Neural progenitor cell (in vitro differentiated cells): ENCODE results near the gene NELFCD. TPM values are rescaled to one million over a fixed set of nuclear protein-coding genes. Genes with fewer than 3 reads are reported as not detected.

Source experiments
- DNase-seq: peaks from one replicate; pipeline ENCODE4 v3.0.0-alpha.2; 2016; ENCODE audit warnings: low spot score
- H2AFZ ChIP-seq: fragments of 200-600 bp; sonication (generic); replicated peaks from 2 replicates; pipeline ENCODE4 v1.6.1; 2016; ENCODE audit warnings: antibody characterized with exemption
- H3F3A ChIP-seq: fragments of 200-600 bp; sonication (generic); 2 replicates; pipeline ENCODE4 v1.6.1; 2016; ENCODE audit warnings: antibody characterized with exemption, low read depth
- H3K27ac ChIP-seq: fragments of 200-600 bp; sonication (generic); 2 replicates; pipeline ENCODE4 v1.5.1; 2016; ENCODE audit warnings: mild to moderate bottlenecking
- H3K27me3 ChIP-seq: fragments of 200-600 bp; sonication (generic); 2 replicates; pipeline ENCODE4 v1.6.1; 2016; ENCODE audit warnings: mild to moderate bottlenecking, moderate library complexity
- H3K36me3 ChIP-seq: fragments of 200-600 bp; sonication (generic); 2 replicates; pipeline ENCODE4 v1.5.1; 2016
- H3K4me1 ChIP-seq: fragments of 200-600 bp; sonication (generic); 2 replicates; pipeline ENCODE4 v1.6.1; 2016; ENCODE audit warnings: mixed run types
- H3K4me2 ChIP-seq: fragments of 200-600 bp; sonication (generic); 2 replicates; pipeline ENCODE4 v1.6.1; 2016
- H3K4me3 ChIP-seq: fragments of 200-600 bp; sonication (generic); 2 replicates; pipeline ENCODE4 v1.5.1; 2016
- H3K79me2 ChIP-seq: fragments of 200-600 bp; sonication (generic); 2 replicates; pipeline ENCODE4 v1.6.1; 2016; ENCODE audit warnings: low read depth
- H3K9ac ChIP-seq: fragments of 200-600 bp; sonication (generic); 2 replicates; pipeline ENCODE4 v1.6.1; 2016
- H3K9me3 ChIP-seq: fragments of 200-600 bp; sonication (generic); 2 replicates; pipeline ENCODE4 v1.5.1; 2016; ENCODE audit warnings: low read depth
- H4K20me1 ChIP-seq: fragments of 200-600 bp; sonication (generic); 2 replicates; pipeline ENCODE4 v1.6.1; 2016; ENCODE audit warnings: low read depth
- H3K27ac Mint-ChIP-seq: 3 replicates; pipeline ENCODE4 v1.8.0; 2021; ENCODE audit warnings: mixed read lengths
- H3K27me3 Mint-ChIP-seq: 2 replicates; pipeline ENCODE4 v1.8.0; 2022; ENCODE audit warnings: low read depth, mild to moderate bottlenecking, inconsistent platforms, moderate library complexity, mixed read lengths; ENCODE audit not compliant: insufficient read depth
- H3K36me3 Mint-ChIP-seq: 3 replicates; pipeline ENCODE4 v1.8.0; 2021; ENCODE audit warnings: mixed read lengths
- H3K4me1 Mint-ChIP-seq: 3 replicates; pipeline ENCODE4 v1.8.0; 2021; ENCODE audit warnings: mixed read lengths
- H3K4me3 Mint-ChIP-seq: 3 replicates; pipeline ENCODE4 v1.8.0; 2021; ENCODE audit warnings: mild to moderate bottlenecking, moderate library complexity, mixed read lengths
- H3K9me3 Mint-ChIP-seq: 3 replicates; pipeline ENCODE4 v1.8.0; 2020; ENCODE audit warnings: mixed read lengths
- EZH2 ChIP-seq: fragments of 200-600 bp; sonication (generic); IDR thresholded peaks from 2 replicates; pipeline ENCODE4 v1.6.1; 2017; ENCODE audit warnings: antibody characterized with exemption, mild to moderate bottlenecking, moderate library complexity
- EZH2phosphoT487 ChIP-seq: fragments of 200-600 bp; sonication (generic); IDR thresholded peaks from 2 replicates; pipeline ENCODE4 v1.6.1; 2017; ENCODE audit warnings: antibody characterized with exemption
- total RNA-seq: library from RNA; depleted of rRNA; stranded (reverse); fragments of >200 nt; gene quantifications from 2 replicates; pipeline ENCODE4 v1.2.3, GENCODE V29; 2015; ENCODE audit warnings: low replicate concordance
- TF ChIP-seq, protein P1 (sequence below): fragments of 200-600 bp; sonication (generic); IDR thresholded peaks from 2 replicates; pipeline ENCODE4 v1.5.1; 2017; ENCODE audit warnings: antibody characterized with exemption, mild to moderate bottlenecking

The NELFCD gene
- total RNA-seq, 1 donor from 2014 or later: 58.9 TPM

GRCh38 chr20:58984691-58985090, 3.6 kb downstream of the NELFCD start:
- no peak for TF ChIP-seq EZH2
- no peak for TF ChIP-seq EZH2phosphoT487
- TF ChIP-seq, protein P1, sequence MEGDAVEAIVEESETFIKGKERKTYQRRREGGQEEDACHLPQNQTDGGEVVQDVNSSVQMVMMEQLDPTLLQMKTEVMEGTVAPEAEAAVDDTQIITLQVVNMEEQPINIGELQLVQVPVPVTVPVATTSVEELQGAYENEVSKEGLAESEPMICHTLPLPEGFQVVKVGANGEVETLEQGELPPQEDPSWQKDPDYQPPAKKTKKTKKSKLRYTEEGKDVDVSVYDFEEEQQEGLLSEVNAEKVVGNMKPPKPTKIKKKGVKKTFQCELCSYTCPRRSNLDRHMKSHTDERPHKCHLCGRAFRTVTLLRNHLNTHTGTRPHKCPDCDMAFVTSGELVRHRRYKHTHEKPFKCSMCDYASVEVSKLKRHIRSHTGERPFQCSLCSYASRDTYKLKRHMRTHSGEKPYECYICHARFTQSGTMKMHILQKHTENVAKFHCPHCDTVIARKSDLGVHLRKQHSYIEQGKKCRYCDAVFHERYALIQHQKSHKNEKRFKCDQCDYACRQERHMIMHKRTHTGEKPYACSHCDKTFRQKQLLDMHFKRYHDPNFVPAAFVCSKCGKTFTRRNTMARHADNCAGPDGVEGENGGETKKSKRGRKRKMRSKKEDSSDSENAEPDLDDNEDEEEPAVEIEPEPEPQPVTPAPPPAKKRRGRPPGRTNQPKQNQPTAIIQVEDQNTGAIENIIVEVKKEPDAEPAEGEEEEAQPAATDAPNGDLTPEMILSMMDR: no peak
- Mint-ChIP-seq H3K36me3 (peaks cover 20% of the 10 kb centered on the region), H3K27me3 (peaks cover under 1% of the 10 kb centered on the region), H3K27ac (no peak overlapping the region), H3K9me3 (peaks cover 2% of the 10 kb centered on the region), H3K4me3 (no peak overlapping the region), H3K4me1 (peaks cover 15% of the 10 kb centered on the region)
- no peak overlapping the region for H2AFZ ChIP-seq
- H3K36me3 ChIP-seq: no peaks in the 10 kb centered on the region
- H3K27ac ChIP-seq: no peak overlapping the region
- H3K4me1 ChIP-seq: no peaks in the 10 kb centered on the region
- no peak overlapping the region for H3K4me3 ChIP-seq
- H3K9ac ChIP-seq: no peak overlapping the region
- DNase-seq: no peak
- H4K20me1 ChIP-seq: peaks cover 28% of the 10 kb centered on the region
- H3F3A ChIP-seq: peaks cover 5% of the 10 kb centered on the region
- H3K79me2 ChIP-seq: peaks cover 44% of the 10 kb centered on the region
- H3K4me2 ChIP-seq: no peak overlapping the region
- H3K27me3 ChIP-seq: peaks cover 4% of the 10 kb centered on the region
- no peaks in the 10 kb centered on the region for H3K9me3 ChIP-seq

DNA sequence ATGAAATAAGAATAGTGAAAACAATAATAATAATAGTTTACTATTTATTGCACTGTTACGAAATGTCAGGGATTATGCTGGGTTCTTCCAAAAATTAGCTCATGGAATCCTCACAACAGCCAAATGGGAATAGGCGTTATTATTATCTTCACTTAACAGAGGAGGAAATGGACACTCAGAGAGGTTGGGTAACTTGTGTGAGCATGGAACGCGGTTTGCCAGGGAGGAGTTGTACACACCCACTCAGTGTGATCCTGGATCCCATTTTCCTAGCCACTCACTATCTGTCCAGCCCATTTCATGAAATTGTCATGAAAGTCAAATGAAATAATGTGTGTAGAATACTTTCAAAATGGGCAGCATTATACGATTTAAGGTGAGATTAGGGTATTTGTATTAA, 4.6 kb downstream of the NELFCD start:
- DNase-seq: no peak
- Mint-ChIP-seq H3K36me3 (peaks cover 22% of the 10 kb centered on the region), H3K4me1 (peaks cover 15% of the 10 kb centered on the region), H3K4me3 (no peak overlapping the region), H3K27me3 (peaks cover 2% of the 10 kb centered on the region), H3K27ac (no peak overlapping the region), H3K9me3 (no peaks in the 10 kb centered on the region)
- Histone ChIP-seq H3K4me2 (no peak overlapping the region), H3K79me2 (peaks cover 44% of the 10 kb centered on the region), H3K4me1 (no peaks in the 10 kb centered on the region), H3K9me3 (no peaks in the 10 kb centered on the region), H3K27me3 (no peaks in the 10 kb centered on the region), H3K27ac (no peak overlapping the region), H3K36me3 (no peaks in the 10 kb centered on the region), H3K9ac (no peak overlapping the region), H4K20me1 (peaks cover 28% of the 10 kb centered on the region), H3F3A (peaks cover 1% of the 10 kb centered on the region), H2AFZ (no peak overlapping the region), H3K4me3 (no peak overlapping the region)
- TF ChIP-seq EZH2phosphoT487 (no peak), EZH2 (no peak)
- TF ChIP-seq, protein P1: no peak

GRCh38 chr20:58986286-58986967, 5.4 kb downstream of the NELFCD start:
- H2AFZ ChIP-seq: no peak overlapping the region
- H3K27me3 ChIP-seq: no peaks in the 10 kb centered on the region
- H3K9ac ChIP-seq: no peak overlapping the region
- no peak overlapping the region for H3K27ac Mint-ChIP-seq
- H3K4me3 ChIP-seq: no peak overlapping the region
- peaks cover 15% of the 10 kb centered on the region for H3K4me1 Mint-ChIP-seq
- peaks cover 2% of the 10 kb centered on the region for H3K27me3 Mint-ChIP-seq
- no peak overlapping the region for H3K4me2 ChIP-seq
- H3F3A ChIP-seq: no peaks in the 10 kb centered on the region
- H3K9me3 Mint-ChIP-seq: no peaks in the 10 kb centered on the region
- H3K9me3 ChIP-seq: no peaks in the 10 kb centered on the region
- TF ChIP-seq, protein P1: no peak
- no peak for DNase-seq
- peaks cover 3% of the 10 kb centered on the region for H3K36me3 ChIP-seq
- H3K79me2 ChIP-seq: peaks cover 44% of the 10 kb centered on the region
- no peaks in the 10 kb centered on the region for H3K4me1 ChIP-seq
- peaks cover 22% of the 10 kb centered on the region for H3K36me3 Mint-ChIP-seq
- H3K4me3 Mint-ChIP-seq: no peak overlapping the region
- H4K20me1 ChIP-seq: peaks cover 28% of the 10 kb centered on the region
- no peak overlapping the region for H3K27ac ChIP-seq
